IPS-NIHi7 (cell line): ENCODE data around the gene KRTAP10-3.

ENCODE experiments used
- DNase-seq: peaks from one replicate; pipeline ENCODE4 v3.0.0; 2012; ENCODE audit warnings: mixed read lengths; ENCODE audit errors: extremely low spot score

Gene KRTAP10-3

DNA sequence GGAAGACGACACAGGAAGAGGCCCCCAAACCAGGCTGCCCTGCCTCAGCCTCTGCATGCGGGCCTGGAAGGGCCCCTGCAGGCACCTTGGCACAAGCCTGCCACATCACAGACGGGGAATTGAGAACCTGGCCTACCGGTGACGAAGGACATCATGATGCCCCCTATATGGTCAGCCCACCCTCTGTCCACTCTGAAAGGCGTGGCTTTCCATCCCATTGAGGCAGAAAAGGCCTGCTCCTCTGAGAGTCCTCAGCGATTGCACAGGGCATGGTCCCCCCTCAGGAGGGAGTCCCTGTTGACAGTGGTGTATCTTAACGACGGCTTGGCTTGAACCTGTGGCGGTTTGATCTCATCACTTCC lies 30.0 kb downstream of the KRTAP10-3 start:
- DNase-seq = no peak

DNA sequence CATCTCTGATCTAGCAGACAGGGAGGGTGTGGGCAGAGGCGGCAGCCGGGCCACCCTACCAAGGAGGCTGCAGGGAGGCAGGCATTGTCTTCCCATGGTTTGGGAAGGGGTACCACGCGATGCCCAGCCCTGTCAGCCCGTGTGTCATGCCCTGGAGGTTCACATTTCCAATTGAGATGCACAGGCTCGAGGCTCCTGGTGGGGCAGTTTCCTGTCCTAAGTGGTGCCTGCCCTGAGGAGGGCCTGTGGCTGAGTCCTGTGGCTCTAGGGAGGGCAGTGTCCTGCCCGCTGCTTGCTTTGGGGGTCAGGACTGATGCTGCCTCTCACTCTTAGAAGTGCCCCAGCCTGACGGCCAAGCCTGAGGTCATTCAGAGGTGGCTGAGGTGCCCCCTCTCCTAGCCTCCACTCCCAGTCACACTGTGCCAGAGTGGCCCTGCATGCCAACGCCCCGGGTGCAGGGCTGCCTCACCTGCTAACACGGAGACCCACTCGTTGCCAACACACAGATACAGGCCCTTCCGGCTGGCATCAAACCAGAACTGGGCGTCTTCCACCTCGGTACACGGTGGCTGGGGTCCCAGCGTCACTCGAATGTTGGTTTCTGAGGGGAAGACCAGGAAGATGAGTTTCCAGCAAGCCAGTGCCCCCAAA lies 30.5 kb downstream of the KRTAP10-3 start:
- DNase-seq = no peak

DNA sequence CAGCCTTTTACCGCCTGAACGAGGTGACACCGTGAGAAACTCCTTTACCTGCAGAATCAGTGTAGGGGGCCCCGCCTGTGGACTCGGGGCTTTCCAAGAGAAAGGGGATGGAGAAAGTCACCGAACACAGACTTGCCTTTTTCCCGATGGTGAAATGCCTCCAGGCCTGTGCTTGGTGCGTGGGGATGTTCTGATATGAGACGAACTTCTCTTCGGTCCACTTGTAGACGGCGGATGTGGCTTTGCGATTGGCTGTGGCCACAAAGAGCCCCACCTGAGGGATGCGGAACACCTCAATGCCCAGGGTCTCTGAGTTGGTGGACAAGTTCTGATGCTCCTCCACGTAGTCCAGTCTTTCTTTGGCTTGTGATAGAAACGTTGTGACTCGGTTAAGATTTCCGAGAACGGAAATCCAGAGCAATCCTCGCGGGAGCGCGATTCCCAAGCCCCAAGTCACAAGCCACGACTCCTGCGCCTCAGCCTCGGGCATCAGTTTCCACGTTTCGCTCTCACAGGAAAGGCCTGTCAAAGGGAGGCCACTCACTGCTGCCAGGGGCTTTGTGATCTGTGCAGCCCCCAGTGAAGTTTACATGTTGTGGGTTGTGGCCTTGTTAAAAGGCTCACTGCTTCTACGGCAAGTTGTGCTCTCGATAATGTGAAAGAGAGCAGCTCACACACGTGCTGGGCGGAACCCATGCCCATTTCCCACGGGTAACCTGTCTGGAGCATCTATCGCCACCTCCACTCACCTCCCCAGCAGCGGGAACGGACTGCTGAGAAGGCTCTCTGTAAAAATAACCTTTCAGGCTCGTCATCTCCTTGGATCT lies 31.2 kb downstream of the KRTAP10-3 start:
- no peak for DNase-seq

DNA sequence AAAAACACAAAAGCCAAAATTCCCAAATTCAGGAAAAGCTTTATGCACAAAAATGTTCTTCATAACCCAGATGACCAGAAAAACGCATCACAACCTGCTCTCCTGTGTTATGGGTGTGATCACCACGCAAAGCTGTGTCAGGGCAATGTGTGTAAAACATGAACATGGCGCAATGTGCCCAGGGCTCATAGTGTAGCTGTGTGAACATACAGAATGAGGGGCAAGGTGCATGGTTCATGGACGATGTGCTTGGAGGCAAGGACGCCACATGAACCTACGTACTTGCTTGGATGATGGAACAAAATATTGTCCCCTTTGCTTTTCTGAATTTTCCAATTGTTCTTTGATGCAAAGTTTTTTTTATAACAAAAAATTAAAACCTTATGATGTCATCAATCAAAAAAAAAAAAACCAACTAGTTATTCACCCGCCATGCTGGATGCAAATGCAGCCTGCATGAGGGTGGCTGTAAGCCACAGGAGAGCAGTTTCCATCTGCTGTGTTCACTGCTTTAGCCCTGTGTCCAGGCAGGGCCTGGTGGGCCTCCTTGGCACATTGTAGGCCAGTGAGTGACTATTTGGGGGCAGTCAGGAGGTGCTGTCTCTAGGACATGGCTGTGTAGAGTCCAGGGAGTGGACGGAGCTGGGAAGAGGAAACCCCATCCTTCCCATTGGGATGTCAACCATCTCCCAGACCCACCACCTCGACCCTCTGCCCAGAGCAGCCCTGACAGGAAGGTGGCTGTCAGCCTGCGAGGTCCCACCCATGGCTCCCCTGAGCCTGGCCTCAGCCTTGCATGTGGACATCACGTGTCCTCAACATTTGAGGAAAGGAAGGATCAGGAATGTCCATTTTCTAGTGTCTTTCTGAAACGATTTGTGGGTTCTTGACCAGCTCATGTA lies 32.2 kb downstream of the KRTAP10-3 start:
- DNase-seq = no peak

DNA sequence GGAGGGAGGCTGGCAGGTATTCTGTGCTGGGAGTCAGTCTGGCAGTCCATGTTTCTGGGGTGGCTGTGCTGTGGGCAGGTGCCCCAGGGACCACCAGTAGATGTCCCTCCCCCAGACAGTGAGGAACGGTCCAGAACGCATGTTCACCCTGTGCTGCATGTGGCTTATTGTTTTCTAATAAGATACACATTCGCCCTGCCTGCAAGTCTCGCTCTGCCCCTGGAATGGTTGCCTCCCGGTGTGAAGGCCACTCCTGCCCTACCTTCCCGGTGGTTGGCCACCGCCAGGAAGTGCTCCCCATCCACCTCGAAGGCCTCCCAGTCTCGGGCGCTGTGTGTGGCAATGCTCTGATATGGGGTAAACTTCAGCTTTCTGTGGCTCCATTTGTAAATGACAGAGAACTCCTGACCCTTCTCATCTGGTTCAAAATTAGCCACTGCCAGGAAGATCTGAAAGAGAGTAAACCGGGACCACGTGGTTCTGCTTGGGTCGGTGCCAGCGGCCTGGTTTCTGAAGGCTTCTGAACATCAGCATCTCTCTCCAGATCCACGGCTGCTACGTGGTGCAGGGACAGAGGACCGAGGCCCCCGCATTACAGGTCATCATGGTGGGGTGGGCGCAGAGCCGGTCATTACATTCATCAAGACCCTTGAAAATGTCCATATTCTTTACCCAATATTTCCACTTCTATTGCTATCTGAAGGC lies 33.1 kb downstream of the KRTAP10-3 start:
- no peak for DNase-seq

DNA sequence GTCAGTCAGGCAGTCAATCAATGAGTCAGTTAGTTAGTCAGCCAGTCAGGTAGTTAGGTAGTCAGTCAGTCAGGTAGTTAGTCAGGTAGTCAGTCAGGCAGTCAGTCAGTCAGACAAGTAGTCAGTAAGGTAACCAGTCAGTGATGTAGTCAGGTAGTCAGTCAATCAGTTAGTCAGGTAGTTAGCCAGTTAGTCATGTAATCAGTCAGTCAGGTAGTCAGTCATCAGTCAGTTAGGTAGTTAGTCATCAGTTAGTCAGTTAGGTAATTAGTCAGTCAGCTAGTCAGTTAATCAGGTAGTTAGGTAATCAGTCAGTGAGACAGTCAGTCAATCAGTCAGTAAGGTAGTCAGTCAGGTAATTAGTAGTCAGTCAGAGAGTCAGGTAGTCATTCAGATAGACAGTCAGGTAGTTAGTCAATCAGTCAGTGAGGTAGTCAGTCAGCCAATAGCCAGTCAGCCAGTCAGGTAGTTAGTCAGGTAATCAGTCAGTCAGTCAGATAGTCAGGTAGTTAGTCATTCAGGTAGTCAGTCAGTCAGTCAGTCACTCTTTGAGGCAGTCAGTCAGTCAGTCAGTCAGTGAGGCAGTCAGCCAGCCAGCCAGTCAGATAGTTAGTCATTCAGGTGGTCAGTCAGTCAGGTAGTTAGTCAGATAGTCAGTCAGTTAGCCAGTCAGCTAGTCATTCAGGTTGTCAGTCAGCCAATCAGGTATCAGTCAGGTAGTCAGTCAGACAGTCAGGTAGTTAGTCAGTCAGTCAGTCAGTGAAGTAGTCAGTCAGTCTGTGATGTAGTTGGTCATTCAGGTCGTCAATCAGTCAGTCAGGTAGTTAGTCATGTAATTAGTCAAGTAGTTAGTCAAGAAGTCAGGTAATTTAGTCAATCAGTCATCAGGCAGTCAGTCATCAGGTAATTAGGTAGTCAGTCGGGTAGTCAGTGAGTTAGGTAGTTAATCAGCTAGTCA lies 33.9 kb downstream of the KRTAP10-3 start:
- DNase-seq = no peak

DNA sequence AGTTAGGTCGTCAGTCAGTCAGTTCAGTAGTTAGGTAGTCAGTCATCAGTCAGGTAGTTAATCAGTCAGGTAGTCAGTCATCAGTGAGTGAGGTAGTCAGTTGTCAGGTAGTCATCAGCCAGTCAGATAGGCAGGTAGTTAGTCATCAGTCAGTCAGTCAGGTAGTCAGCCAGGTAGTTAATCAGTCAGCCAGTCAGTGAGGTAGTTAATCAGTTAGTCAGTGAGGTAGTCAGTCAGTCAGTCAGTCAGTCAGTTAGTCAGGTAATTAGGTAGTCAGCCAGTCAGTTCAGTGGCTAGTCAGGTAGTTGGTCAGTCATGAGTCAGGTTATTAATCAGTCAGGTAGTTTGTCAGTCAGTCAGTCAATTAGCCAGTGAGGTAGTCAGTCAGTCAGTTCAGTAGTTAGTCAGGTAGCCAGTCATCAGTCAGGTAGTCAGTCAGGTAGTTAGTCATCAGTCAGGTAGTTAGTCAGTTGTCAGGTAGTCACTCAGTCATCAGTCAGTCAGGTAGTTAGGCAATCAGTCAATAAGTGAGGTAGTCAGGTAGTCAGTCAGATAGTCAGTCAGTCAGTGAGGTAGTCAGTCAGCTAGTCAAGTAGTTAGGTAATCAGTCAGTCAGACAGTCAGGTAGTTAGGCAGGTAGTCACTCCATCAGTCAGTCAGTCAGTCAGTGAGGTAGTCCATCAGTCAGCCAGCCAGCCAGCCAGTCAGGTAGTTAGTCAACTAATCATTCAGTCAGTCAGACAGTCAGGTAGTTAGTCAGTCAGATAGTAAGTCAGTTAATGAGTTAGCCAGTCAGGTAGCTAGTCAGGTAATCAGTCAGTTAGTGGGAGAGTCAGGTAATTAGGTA lies 34.8 kb downstream of the KRTAP10-3 start:
- DNase-seq = no peak

DNA sequence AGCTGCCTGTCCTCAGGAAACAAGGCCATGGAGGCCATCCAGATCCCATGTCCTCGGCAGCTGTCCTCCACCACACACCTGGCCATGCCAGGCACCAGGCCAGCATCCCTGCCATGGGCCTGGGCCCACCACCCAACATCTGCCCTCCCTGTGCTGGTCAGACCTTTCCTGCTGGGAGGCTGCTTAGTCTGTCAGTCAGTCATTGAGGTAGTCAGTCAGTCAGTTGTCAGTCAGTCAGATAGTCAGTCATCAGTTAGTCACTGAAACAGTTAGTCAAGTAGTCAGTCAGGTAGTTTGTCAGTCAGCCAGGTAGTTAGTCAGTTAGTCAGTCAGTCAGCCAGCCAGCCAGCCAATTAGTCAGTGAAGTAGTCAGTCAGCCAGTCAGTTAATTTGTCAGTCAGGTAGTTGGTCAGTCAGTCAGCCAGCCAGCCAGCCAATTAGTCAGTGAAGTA lies 35.8 kb downstream of the KRTAP10-3 start:
- no peak for DNase-seq

DNA sequence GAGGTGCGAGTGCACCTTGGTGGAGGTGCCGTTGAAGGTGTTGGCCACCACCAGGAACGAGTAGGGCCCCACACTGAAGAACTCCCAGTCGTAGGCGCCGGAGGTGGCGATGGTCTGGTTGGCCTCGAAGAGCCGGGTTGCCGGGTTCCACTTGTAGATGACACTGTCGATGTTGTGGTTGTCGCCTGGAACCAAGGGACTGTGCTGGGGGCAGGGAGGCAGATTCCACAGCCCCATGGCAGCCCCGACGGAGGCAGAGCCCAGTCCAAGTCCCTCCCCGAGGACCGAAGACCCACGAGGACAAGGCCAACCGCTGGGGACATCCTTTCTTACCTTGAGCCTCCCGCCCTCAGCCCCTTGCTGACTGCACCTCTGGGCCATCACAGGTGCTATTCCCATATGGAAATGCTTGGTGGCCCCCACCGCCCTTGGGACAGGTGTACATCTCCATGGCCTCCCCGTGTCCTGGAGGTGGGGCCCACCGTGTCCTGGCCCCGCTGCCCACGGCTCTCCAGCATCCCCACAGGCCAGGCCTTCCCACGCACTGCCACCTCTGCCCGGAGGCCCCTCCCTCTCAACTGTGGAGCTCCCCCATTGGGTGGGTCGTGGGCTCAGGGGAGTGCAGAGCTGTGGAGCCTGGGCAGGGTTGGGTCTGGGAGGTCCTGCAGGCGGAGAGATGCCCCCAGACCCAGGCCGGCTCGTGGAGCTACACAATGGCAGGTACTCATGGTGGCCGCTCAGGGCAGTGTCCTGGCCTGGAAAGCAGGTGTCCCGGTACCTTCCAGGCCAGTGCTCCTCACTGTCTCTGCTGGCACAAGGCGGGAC lies 36.5 kb downstream of the KRTAP10-3 start:
- no peak for DNase-seq

DNA sequence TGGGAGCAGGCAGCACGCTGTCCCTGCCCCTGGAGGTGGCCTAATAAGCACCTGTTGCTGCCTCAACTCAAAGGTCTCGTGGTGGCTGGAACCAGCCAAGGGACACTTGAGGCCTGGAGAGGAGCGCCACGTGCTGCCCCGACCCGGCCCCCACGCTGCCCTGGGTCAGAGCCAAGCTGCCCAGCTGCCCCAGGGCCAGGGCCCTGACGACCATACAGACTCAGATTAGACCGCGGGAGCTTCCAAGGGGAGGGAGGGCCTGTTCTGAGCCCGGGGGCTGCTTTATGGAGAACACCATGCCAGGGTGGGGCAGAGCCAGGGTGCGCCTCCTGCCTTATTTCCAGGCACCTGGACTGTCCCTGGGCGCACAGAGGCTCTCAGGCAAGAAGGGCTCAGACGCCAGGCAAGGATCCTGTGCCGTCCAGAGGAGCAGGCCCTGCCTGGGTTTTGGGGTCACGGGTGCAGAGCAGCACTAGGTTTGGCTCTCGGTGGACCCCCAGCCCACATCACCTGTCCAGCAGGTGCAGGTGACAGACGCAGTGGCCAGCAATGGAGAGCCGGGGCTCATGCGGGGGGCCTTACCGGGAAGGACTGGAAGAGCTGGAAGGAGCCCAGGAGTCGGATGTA lies 37.2 kb downstream of the KRTAP10-3 start:
- DNase-seq = no peak

DNA sequence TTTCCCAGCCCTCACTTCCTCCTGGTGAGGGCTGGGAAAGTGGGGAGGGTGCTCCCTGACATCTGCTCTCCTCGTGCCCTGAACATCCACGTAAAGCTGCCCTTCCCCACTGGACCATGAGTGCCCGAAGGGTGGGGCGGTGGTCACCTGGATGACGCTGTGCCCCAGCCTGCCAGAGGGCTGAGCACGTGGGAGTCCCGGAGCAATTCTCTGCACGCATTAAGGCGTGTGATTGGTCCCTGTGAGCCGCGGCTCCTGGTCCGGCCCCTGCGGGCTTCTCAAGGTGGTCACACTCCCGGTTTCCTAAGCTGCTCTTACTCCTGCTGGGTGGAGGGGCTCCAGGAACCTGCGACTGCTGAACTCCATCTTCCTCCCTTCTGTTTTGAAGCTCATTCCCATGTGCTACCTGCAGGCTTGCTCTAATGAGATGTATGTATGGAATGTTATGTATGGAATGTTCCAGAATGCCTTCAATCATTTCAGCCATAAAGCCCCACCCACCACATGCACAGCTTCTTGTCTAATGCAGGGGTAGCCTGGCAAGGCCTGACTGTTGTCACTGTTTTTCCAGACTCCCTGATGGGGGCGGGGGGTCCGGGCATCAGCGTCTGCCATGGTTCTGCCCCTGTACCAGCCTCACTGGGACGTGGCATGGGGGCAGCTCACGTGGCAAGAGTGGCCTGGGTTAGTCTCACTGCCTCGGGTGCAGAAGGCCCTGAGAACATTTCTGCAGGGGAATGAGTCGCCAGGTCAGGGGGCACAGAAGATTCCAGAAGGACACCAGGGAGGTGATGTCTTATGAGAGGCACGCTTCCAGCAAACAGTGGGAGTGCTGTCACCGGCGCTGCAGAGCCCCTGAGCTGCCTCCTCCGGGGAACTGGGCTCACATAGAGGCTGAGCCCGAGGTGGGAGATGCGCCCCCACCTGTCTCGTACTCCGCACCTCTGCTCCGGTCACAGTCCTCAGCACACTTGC lies 38.0 kb downstream of the KRTAP10-3 start:
- no peak for DNase-seq

DNA sequence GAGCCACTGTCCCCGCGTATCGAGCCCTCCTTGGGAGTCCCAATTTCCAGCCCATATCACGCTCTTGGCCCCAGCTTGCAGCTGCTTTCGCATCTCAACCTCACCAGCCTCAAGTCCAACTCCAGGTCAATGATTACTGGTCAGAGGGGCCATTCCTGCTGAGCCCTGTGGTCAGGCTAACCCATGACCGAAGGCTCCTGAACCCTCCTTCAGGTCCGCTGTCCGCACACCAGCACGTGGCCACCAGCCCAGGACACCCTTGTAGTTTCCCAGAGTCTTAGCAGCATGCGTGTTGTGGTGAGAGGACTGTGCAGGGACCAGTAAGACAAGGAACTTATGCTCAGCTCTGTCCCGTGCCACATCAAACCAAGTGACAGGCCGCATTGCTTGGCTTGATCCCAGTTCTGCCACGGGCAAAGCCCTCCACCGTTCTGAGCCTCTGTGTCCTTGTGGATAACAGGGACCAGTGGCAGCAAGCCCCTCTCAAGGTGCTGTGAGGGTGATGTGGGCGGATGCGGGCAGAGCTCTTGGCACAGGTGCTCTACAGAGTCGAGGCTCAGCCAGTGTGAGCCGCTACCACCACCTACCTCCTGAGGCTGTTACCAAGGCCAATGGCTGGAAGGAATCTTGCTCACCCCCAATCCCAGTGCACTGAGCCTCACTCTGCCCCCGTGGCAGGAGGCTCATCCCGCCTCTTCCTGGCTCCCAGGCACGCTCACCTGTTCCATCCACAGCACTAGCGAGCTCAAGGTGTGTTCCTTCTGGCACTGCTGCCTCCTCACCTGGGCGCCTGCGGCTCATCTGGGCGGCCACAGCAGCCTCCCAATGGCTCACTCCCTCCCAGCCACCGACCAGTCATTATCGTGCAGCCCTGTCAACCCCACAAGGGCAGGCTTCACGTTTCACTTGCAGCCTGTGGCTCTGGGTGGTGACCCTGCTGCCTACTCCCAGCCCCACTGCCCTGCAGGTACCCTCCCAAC lies 39.0 kb downstream of the KRTAP10-3 start:
- DNase-seq = no peak

DNA sequence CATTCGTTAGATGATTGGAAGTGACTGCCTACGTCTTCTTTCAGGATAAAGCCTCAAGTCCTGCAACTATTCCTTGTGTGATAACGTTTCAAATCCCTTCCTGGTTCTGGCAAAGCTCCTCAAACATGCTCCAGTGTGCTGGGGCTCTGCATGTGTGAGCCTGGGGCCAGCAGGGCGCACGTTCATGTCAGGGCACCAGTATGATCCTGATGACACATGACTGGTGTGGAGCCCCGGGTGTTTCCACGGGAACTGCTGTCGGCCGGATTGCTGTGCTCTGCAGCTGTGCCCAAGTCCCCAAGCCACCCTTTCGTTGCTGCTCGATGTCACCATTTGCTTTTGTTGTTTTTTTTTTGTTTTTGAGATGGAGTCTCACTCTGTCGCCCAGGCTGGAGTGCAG lies 39.9 kb downstream of the KRTAP10-3 start:
- no peak for DNase-seq

DNA sequence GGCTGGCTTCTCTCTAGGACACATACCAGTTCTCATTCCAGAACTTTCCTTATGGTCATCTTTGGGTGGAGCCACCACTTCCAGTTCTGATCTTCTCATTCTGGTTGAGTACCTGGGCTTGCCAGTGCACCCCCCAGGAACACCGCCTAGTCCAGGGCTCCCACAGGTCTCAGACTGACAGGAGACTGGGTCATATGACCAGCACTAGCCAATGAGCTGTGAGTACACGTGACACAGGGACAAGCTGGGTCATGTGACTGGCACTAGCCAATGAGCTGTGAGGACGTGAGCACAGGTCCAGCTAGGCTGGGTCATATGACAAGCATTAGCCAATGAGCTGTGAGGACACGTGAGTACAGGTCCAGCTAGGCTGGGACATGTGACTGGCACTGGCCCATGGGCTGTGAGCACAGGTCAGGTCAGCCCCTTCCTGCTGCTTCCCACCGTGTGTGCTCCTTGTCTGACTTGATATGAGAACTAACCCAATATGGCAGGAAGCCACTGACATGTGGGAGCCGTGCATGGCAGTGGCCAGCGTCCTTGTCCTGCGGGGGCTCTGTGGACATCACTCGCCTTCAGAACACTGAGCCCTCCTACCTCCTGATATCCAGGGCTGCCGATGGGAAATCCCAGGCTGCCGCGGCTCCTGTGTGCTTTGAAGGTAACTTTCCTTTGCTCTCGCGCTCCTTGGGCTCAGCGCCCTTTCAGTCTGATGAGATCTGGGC lies 41.3 kb downstream of the KRTAP10-3 start:
- DNase-seq = peak; percentile 79

DNA sequence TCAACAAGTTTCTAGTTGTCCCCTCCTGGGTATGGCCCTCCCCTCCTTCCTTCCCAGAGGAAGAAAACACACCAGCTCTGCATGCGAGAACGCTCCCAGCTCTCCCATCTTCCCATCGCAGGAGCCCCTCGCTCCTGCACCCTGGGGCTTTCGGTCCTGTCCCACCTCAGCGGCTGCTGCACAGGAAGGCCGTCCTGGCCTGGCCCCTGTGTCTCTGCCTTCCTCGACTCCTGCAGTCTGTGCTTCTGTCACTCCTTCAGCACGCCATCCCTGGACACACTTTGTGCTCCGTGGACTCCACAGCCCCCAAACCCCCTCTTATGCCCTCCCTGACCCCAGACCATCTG lies 41.8 kb downstream of the KRTAP10-3 start:
- no peak for DNase-seq
